ENCODE measurements around the gene PRRX2.
A peak's percentile ranks its signal among the peaks of the same experiment; 100 is the strongest.

Gene PRRX2

GRCh38 chr9:129665389-129665775 lies at the start of gene PRRX2:
Gene PRRX2 (plus strand): TSS chr9:129665647. CDS start chr9:129665868, 221 bp downstream.
- DNase-seq (ENCODE audit: insufficient read length, low spot score) (peak; percentile 43), FAIRE-seq (peak; percentile 68)

GRCh38 chr9:129617167-129617566 lies 48.3 kb upstream of the PRRX2 start:
- FAIRE-seq = peak; percentile 55
- peak; percentile 41 for DNase-seq (ENCODE audit: insufficient read length, low spot score)

GRCh38 chr9:129619787-129620668 lies 45.4 kb upstream of the PRRX2 start:
- FAIRE-seq = no peak
- DNase-seq (ENCODE audit: insufficient read length, low spot score) = no peak

- FAIRE-seq (no peak), DNase-seq (ENCODE audit: insufficient read length, low spot score) (no peak)
Observed at GRCh38 chr9:129620669-129621295, 44.7 kb upstream of the PRRX2 start, which contains the start of gene C9orf50. Gene C9orf50 (minus strand): TSS chr9:129621101. CDS start chr9:129620574, 527 bp downstream.

GRCh38 chr9:129623331-129623730 lies 42.1 kb upstream of the PRRX2 start:
- FAIRE-seq = no peak

GRCh38 chr9:129624168-129624759 lies 41.2 kb upstream of the PRRX2 start:
- FAIRE-seq = no peak
- peak; percentile 48 for DNase-seq (ENCODE audit: insufficient read length, low spot score)

More at GRCh38 chr9:129623331-129623730, 42.1 kb upstream of the PRRX2 start:
- DNase-seq (ENCODE audit: insufficient read length, low spot score) = no peak

- FAIRE-seq (no peak), DNase-seq (ENCODE audit: insufficient read length, low spot score) (no peak)
Observed at GRCh38 chr9:129624947-129625346, 40.5 kb upstream of the PRRX2 start.

GRCh38 chr9:129626079-129626624 lies 39.3 kb upstream of the PRRX2 start, which contains the start of gene NTMT1:
Gene NTMT1 (plus strand): TSS chr9:129626163. CDS start chr9:129632704, 6,541 bp downstream.
- FAIRE-seq = no peak

GRCh38 chr9:129626625-129627284 lies 38.7 kb upstream of the PRRX2 start:
- FAIRE-seq (no peak), DNase-seq (ENCODE audit: insufficient read length, low spot score) (no peak)

More at GRCh38 chr9:129626079-129626624, 39.3 kb upstream of the PRRX2 start, which contains the start of gene NTMT1:
- DNase-seq (ENCODE audit: insufficient read length, low spot score) = peak; percentile 68

- no peak for DNase-seq (ENCODE audit: insufficient read length, low spot score)
Observed at GRCh38 chr9:129627556-129628440, 37.6 kb upstream of the PRRX2 start.

GRCh38 chr9:129628709-129629108 lies 36.7 kb upstream of the PRRX2 start:
- DNase-seq (ENCODE audit: insufficient read length, low spot score) (no peak), FAIRE-seq (no peak)

More at GRCh38 chr9:129627556-129628440, 37.6 kb upstream of the PRRX2 start:
- no peak for FAIRE-seq

- FAIRE-seq (no peak), DNase-seq (ENCODE audit: insufficient read length, low spot score) (no peak)
Observed at GRCh38 chr9:129629251-129629820, 36.1 kb upstream of the PRRX2 start.

GRCh38 chr9:129630967-129631673 lies 34.3 kb upstream of the PRRX2 start:
- FAIRE-seq (no peak), DNase-seq (ENCODE audit: insufficient read length, low spot score) (no peak)

- no peak for FAIRE-seq
- DNase-seq (ENCODE audit: insufficient read length, low spot score) = no peak
Observed at GRCh38 chr9:129631674-129632129, 33.7 kb upstream of the PRRX2 start.

- FAIRE-seq = no peak
- no peak for DNase-seq (ENCODE audit: insufficient read length, low spot score)
Observed at GRCh38 chr9:129632460-129632859, 33.0 kb upstream of the PRRX2 start.

- FAIRE-seq = no peak
Observed at GRCh38 chr9:129633207-129633606, 32.2 kb upstream of the PRRX2 start.

GRCh38 chr9:129633848-129634247 lies 31.6 kb upstream of the PRRX2 start:
- FAIRE-seq (no peak), DNase-seq (ENCODE audit: insufficient read length, low spot score) (no peak)

More at GRCh38 chr9:129633207-129633606, 32.2 kb upstream of the PRRX2 start:
- no peak for DNase-seq (ENCODE audit: insufficient read length, low spot score)
